Breast epithelium (tissue), 3 donors: ENCODE measurements around the gene ITPR1.

ENCODE experiments used
- POLR2AphosphoS5 ChIP-seq, 3 donors: sonication (generic); formaldehyde crosslinking; IDR thresholded peaks; one replicate each; pipeline ENCODE4 v1.6.1; 2017; ENCODE audit warnings: antibody characterized with exemption in 3 of 3
- TF ChIP-seq, protein P1 (sequence below), 3 donors: fragments of 450-650 bp; IDR thresholded peaks; one replicate each; pipeline ENCODE4 v1.5.1; 2016 to 2017; ENCODE audit warnings: antibody characterized with exemption in 3 of 3, mild to moderate bottlenecking in 3 of 3, moderate library complexity in 3 of 3

DNA sequence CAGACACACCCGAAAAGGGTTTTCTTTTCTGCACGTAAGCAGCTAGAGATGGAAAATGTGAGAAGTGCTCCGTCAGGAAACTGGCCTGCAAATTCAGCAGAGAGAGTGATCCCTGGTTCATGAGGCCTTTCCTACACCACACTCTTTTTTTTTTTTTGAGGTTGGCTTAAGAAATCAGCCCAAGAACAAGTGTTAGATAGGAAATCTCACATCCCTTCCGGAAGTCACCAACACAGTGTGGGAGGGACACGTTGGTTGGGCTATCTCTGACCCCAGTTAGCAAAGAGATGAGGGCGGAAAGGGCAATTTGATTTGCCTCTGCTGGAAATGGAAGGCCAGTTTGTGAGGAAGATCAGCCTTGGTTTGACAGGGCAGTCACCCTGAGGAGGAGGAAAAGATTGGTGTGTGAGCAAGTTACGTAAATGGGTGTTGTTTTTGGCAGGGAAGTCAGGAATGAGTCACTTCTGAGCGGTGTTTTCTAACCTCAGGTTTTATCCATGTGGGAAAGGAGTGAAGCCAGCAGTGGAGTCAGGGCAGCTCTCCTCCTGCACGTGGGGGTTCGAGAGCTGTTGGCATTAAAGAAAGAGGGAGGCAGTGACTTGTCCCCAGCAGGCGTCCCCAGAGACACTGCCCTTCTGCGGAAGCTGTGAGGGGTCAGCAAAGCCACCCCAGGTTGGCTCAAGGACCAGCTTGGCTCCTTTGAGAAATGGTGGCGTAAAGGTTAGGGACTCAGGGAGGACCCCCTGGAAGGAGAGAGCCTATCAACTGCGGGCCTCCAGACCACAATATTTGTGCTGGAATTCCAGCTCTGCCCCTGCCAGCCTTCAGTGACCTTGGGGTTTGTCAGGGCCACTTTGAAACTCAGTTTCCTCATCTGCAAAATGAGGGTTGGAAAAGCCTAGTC is 248.5 kb downstream of the ITPR1 start:
- peak; percentile 67 to 90 (median 77) for TF ChIP-seq POLR2AphosphoS5 (IDR thresholded peaks at IDR 0.05)
- TF ChIP-seq, protein P1, sequence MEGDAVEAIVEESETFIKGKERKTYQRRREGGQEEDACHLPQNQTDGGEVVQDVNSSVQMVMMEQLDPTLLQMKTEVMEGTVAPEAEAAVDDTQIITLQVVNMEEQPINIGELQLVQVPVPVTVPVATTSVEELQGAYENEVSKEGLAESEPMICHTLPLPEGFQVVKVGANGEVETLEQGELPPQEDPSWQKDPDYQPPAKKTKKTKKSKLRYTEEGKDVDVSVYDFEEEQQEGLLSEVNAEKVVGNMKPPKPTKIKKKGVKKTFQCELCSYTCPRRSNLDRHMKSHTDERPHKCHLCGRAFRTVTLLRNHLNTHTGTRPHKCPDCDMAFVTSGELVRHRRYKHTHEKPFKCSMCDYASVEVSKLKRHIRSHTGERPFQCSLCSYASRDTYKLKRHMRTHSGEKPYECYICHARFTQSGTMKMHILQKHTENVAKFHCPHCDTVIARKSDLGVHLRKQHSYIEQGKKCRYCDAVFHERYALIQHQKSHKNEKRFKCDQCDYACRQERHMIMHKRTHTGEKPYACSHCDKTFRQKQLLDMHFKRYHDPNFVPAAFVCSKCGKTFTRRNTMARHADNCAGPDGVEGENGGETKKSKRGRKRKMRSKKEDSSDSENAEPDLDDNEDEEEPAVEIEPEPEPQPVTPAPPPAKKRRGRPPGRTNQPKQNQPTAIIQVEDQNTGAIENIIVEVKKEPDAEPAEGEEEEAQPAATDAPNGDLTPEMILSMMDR (IDR thresholded peaks at IDR 0.05), result no peak
